Activated naive CD4-positive, alpha-beta T cell treated with Interleukin-2 at 50 U/mL for 16 hours (primary cell): ENCODE data around the gene PCDHB3.
"Not testable (repeated sequence)": the region's sequence is repeated elsewhere in the genome, so short reads cannot be mapped to it uniquely, and the experiment has no call there.

Source experiments
- DNase-seq: peaks from one replicate; pipeline ENCODE4 v3.0.0-alpha.2; 2020

The PCDHB3 gene

DNA sequence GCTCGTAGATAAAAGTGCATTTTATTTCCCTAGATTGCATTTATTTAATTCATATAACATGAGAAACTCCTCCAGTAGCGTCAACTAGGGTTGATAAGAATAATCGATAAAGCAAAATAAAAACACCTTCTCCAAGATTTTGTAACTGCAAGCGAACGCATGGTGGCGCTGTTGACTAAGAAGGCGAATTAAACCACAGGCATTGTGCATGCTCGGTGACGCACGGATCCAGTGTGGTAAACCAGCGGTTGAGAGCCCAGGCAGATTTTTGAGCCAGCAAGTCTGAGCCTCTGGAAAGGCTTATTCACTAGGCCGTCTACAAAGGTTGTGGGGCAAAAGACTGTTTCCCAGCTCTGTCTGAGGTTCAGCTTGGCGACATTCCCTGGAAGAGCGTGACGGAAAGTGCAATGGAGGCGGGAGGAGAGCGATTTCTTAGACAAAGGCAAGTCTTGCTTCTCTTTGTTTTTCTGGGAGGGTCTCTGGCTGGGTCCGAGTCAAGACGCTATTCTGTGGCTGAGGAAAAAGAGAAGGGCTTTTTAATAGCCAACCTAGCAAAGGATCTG, at the start of gene PCDHB3:
TSS of gene PCDHB3 (plus strand) at position 231 of the 563 bp plus-strand sequence. CDS start at position 408, 177 bp downstream.
- DNase-seq: peak; percentile 7

DNA sequence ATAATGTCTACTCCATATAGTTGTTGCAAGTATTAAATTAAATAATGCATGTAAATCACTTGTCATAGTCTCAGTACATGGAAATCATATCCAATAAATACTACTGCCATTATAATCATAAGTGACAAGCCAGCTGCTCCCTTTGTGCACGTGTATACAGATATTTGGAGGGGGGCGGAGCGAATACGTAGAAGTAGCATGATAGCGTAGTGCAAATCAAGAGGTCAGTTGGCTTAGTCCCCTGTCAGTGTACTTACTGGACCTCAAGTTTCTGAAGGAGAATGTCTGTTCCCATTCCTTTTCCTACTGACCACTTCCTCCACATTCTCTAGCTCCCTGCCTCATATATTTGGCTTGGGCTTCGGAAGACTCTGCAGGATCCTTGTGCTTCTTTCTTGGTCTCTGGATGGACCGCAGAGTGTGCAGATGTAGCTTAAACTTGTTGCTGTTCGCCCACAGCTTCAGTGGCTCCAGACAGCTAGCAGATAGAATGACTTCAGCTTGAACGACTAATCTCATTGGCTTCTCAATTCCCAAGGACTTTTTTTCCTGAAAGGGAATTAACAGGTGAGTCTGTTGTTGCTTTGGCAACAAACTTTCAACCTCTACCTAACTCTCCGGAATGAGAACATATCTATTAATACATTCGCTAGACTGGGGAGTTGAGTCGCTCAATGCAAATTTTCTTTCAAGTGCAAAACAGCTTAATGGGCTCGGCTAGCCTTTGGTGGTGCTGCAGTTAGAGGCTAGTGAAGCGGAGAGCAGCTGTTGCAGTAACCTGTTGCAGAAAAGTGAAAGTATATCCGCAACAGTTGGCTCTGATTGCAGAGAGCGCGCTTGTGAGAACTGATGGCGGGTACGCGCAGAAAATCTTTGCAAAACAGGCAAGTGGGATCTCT, 49.4 kb upstream of the PCDHB3 start, which contains the start of gene PCDHB1:
TSS of gene PCDHB1 (plus strand) at position 753 of the 899 bp plus-strand sequence. CDS start at position 850, 97 bp downstream.
- DNase-seq: no peak

DNA sequence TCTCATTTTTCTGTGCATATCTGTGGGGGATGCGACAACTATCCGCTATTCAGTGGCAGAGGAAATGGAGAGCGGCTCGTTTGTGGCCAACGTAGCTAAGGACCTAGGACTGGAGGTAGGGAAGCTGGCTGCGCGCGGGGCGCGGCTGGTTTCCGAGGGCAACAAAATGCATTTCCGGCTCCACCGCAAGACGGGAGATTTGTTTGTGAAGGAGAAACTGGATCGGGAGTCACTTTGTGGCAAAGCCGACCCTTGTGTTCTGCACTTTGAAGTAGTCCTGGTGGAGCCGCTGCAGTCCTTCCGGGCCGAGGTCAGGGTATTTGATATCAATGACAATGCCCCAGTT, 48.8 kb upstream of the PCDHB3 start:
- DNase-seq: no peak

DNA sequence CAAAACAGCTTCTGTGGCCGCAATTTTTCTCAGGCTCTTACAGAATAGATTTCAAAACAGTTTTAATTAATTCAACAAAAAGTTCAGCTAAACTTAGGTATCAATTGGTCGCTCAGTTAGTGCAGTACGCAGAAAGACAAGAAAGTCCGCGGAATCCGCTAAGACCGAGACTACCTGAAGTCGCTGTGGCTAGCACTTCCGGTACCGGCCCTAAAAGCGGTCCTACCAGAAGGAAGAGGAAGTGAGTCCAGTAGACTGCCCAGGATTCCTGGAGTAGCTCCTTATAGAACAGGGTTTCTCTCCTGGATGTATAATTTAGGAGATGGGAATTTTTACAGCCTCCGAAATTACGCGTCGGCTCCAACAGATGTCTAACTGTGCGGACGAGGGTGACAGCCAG, 22.4 kb upstream of the PCDHB3 start:
- DNase-seq: no peak

DNA sequence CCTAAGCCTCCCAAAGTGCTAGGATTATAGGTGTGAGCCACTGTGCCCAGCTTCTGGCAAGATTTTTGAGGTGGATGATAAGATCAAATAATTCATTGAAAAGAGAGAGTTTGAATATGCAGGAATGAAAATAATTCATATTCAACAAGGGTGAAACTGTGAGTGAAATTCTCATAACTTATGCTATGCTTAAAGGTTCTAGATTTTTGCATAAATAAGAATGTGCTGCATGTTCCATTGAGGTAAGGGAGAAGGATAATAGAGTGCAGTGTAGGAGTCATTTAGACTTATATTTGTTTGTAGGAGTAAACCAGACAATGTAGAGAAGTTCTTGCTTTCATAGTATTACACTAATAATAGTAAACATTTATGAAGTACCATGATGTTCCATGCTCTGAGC, 18.0 kb upstream of the PCDHB3 start:
- no peak for DNase-seq

DNA sequence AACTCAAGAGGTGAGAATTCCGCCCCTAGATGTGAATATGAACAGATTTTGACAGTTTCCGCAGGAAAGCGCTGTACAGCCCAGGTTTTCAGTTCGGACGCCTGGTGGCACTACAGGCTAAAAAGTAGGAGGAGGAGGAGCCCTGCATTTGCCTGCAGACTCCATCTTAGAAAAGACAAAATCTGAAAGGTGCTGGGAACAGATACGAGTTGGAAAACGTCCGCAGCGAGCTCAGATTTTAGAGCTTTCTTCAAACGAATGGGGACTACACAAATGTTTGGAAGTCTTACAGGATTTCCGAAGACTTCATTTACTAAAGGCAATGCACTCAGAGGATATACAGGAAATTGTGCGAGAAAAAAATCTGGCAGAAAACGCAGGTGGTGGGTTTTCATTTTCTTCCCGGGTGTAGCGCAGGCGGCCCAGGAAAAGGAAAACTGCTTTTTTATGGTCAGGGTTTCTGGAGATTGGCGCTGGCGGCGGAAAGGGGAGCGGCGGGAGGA, 15.7 kb upstream of the PCDHB3 start:
- DNase-seq: peak; percentile 42

DNA sequence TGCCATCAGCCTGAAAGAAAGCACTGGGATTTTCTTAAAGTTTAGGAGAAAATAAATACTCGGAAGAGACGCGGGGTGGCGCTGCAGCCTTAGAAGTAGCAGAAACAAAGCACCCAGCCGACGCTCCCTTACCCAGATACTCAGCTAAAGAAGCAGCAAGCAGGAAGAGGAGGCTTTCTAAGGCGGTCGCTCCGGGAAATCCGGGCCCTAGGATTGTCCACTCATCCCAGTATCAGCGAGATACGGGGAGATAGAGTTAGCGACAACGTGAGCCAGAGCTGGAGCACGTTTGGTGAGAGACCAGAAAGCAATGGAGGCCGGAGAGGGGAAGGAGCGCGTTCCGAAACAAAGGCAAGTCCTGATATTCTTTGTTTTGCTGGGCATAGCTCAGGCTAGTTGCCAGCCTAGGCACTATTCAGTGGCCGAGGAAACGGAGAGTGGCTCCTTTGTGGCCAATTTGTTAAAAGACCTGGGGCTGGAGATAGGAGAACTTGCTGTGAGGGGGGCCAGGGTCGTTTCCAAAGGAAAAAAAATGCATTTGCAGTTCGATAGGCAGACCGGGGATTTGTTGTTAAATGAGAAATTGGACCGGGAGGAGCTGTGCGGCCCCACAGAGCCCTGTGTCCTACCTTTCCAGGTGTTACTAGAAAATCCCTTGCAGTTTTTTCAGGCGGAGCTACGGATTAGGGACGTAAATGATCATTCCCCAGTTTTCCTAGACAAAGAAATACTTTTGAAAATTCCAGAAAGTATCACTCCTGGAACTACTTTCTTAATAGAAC, 5.6 kb upstream of the PCDHB3 start, which contains the start of gene PCDHB2:
TSS of gene PCDHB2 (plus strand) at position 135 of the 782 bp plus-strand sequence. CDS start at position 311, 176 bp downstream.
- no peak for DNase-seq

DNA sequence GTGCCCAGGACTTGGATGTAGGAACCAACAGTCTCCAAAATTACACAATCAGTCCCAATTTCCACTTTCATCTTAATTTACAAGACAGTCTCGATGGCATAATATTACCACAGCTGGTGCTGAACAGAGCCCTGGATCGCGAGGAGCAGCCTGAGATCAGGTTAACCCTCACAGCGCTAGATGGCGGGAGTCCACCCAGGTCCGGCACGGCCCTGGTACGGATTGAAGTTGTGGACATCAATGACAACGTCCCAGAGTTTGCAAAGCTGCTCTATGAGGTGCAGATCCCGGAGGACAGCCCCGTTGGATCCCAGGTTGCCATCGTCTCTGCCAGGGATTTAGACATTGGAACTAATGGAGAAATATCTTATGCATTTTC, 5.0 kb upstream of the PCDHB3 start:
- no peak for DNase-seq

DNA sequence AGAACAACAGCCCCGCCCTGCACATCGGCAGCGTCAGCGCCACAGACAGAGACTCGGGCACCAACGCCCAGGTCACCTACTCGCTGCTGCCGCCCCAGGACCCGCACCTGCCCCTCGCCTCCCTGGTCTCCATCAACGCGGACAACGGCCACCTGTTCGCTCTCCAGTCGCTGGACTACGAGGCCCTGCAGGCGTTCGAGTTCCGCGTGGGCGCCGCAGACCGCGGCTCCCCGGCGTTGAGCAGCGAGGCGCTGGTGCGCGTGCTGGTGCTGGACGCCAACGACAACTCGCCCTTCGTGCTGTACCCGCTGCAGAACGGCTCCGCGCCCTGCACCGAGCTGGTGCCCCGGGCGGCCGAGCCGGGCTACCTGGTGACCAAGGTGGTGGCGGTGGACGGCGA, 4.1 kb upstream of the PCDHB3 start:
- DNase-seq: not testable (repeated sequence)

DNA sequence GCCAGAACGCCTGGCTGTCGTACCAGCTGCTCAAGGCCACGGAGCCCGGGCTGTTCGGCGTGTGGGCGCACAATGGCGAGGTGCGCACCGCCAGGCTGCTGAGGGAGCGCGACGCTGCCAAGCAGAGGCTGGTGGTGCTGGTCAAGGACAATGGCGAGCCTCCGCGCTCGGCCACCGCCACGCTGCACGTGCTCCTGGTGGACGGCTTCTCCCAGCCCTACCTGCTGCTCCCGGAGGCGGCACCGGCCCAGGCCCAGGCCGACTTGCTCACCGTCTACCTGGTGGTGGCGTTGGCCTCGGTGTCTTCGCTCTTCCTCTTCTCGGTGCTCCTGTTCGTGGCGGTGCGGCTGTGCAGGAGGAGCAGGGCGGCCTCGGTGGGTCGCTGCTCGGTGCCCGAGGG, 3.7 kb upstream of the PCDHB3 start:
- not testable (repeated sequence) for DNase-seq

DNA sequence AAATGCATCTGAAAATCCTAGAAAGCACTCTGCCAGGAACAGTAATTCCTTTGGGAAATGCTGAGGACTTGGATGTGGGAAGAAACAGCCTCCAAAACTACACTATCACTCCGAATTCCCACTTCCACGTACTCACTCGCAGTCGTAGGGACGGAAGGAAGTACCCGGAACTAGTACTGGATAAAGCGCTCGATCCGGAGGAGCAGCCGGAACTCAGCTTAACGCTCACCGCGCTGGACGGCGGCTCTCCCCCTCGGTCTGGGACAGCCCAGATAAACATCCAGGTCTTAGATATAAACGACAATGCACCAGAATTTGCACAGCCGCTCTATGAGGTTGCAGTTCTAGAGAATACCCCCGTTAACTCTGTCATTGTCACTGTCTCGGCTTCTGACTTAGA, 786 bp downstream of the PCDHB3 start:
- DNase-seq: no peak

DNA sequence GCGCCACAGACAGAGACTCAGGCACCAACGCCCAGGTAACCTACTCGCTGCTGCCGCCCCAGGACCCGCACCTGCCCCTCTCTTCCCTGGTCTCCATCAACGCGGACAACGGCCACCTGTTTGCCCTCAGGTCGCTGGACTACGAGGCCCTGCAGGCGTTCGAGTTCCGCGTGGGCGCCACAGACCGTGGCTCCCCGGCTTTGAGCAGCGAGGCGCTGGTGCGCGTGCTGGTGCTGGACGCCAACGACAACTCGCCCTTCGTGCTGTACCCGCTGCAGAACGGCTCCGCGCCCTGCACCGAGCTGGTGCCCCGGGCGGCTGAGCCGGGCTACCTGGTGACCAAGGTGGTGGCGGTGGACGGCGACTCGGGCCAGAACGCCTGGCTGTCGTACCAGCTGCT, 1.8 kb downstream of the PCDHB3 start:
- not testable (repeated sequence) for DNase-seq

DNA sequence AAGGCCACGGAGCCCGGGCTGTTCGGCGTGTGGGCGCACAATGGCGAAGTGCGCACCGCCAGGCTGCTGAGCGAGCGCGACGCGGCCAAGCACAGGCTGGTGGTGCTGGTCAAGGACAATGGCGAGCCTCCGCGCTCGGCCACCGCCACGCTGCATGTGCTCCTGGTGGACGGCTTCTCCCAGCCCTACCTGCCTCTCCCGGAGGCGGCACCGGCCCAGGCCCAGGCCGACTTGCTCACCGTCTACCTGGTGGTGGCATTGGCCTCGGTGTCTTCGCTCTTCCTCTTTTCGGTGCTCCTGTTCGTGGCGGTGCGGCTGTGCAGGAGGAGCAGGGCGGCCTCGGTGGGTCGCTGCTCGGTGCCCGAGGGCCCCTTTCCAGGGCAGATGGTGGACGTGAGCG, 2.2 kb downstream of the PCDHB3 start:
- not testable (repeated sequence) for DNase-seq

DNA sequence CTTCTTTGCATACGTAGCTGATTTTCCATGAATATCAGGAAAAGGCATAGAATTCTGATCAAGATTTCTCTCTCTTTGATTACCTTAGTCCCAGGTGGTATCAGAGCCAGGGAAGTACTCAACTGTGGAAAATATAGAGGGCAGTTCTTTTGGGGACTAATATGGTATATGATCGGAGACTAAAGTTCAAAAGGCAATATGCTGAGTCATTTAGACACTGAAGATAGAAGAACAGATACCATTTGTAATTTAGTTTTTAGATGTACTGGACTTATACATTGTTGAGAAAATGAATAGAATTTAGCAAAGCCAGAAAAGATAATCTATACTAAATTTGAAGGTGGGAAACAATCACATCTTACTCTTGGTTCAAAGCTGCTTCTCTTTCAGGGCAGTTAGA, 5.1 kb downstream of the PCDHB3 start:
- DNase-seq: no peak

DNA sequence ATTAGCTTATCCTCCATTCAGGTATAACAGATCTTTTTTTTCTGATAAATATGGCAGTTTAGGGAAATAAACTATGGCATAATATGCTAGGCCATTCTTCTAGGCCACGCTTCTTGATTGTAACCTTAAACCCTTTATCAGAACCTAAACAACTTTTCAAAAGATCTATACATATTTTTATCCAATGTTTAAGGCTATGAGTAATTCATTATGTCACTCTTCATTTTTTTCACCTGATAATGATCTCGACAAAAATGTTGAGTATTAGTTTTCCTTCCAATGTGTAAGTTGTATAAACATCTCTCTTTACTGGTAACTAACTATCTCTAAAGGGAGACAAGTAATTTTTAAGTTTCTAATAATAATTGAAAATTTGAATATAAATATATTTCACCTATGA, 19.0 kb downstream of the PCDHB3 start:
- no peak for DNase-seq

DNA sequence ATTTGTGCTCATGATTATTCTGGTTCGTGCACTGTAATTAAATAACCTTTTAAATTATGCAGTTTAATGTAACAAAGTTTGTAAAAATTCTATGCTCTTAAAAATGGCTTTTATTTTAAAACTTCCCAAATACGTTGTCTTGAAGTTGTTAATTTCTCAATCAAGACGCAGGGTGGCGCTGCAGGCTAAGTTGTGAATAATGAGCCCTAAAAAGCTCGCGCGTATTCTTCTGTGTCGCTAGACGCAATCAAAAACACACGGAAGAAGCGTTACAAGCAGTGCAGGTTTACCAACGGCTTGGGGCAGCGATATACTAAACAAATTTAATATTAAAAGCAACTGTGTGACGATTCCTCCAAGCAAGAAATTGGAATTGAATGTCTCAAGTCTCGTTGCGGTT, 21.3 kb downstream of the PCDHB3 start, which contains the start of gene PCDHB4:
TSS of gene PCDHB4 (plus strand) at position 256 of the 400 bp plus-strand sequence. CDS start 181 bp downstream, outside the sequence.
- no peak for DNase-seq

DNA sequence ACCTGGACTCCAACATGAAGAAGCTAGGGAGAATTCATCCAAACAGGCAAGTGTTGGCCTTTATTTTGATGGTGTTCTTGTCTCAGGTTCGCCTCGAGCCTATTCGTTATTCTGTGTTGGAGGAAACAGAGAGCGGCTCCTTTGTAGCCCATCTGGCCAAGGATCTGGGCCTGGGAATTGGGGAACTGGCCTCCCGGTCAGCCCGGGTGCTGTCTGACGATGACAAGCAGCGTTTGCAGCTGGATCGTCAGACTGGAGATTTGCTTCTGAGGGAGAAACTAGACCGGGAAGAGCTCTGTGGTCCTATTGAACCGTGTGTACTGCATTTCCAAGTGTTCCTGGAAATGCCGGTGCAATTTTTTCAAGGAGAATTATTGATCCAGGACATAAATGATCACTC, 21.7 kb downstream of the PCDHB3 start:
- no peak for DNase-seq

DNA sequence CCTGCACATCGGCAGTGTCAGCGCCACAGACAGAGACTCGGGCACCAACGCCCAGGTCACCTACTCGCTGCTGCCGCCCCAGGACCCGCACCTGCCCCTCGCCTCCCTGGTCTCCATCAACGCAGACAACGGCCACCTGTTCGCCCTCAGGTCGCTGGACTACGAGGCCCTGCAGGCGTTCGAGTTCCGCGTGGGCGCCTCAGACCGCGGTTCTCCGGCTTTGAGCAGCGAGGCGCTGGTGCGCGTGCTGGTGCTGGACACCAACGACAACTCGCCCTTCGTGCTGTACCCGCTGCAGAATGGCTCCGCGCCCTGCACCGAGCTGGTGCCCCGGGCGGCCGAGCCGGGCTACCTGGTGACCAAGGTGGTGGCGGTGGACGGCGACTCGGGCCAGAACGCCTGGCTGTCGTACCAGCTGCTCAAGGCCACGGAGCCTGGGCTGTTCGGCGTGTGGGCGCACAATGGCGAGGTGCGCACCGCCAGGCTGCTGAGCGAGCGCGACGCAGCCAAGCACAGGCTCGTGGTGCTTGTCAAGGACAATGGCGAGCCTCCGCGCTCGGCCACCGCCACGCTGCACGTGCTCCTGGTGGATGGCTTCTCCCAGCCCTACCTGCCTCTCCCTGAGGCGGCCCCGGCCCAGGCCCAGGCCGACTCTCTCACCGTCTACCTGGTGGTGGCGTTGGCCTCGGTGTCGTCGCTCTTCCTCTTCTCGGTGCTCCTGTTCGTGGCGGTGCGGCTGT, 23.3 kb downstream of the PCDHB3 start:
- DNase-seq: not testable (repeated sequence)

DNA sequence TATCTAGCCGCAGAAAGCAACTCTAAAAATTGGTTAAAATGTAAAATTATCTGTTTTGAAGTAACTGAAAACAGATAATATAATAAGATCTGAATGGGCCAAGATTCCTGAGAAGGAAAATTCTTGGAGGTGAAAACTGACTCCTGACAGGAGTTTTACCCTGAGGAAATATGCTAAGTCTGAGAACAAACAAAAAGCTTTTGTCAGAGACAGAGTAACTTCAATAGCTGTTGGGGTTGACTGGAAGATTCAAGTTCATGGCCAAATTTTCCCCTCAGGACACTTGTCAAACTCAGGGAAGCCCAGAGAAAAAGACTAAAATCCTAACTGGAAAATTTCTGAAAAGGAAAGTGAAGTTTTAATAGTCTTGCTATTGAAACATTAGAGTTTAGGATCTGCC, 27.0 kb downstream of the PCDHB3 start:
- DNase-seq: no peak

DNA sequence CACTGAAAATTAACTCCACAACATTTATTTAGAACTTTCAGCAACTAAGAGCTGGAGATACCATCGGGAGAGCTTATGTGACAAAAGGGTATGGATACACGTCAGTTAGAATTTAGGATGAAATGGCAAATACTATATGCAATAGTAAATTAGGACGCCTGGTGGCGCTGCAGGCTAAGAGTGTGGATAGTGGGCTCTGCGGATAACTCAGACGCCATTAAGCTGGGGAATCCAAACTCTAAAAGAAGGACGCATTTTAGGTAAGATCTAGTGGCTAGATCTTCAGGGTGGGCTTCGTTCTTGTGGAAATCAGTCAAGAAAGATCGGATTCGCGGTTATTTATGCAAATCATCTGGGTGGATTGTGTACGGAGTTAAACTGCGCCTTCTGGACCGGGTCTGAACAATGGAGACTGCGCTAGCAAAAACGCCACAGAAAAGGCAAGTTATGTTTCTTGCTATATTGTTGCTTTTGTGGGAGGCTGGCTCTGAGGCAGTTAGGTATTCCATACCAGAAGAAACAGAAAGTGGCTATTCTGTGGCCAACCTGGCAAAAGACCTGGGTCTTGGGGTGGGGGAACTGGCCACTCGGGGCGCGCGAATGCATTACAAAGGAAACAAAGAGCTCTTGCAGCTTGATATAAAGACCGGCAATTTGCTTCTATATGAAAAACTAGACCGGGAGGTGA, 34.9 kb downstream of the PCDHB3 start, which contains the start of gene PCDHB5:
TSS of gene PCDHB5 (plus strand) at position 177 of the 688 bp plus-strand sequence. CDS start at position 406, 229 bp downstream.
- DNase-seq: no peak

DNA sequence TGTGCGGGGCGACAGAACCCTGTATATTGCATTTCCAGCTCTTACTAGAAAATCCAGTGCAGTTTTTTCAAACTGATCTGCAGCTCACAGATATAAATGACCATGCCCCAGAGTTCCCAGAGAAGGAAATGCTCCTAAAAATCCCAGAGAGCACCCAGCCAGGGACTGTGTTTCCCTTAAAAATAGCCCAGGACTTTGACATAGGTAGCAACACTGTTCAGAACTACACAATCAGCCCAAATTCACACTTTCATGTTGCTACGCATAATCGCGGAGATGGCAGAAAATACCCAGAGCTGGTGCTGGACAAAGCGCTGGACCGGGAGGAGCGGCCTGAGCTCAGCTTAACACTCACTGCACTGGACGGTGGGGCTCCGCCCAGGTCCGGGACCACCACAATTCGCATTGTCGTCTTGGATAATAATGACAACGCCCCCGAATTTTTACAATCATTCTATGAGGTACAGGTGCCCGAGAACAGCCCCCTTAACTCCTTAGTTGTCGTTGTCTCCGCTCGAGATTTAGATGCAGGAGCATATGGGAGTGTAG, 35.5 kb downstream of the PCDHB3 start:
- no peak for DNase-seq
